GM19455 (cell line): Measurements from ENCODE around the gene AMN.
A peak's percentile ranks its signal among the peaks of the same experiment; 100 is the strongest.

ENCODE experiments used
- ATAC-seq: cut with Tn5 transposase; IDR thresholded peaks from one replicate; pipeline ENCODE4 v1.9.1; 2021; ENCODE audit not compliant: unreplicated experiment

The AMN gene

GRCh38 chr14:102927878-102928411, 5.5 kb downstream of the AMN start:
- peak; percentile 19 for ATAC-seq

GRCh38 chr14:102928412-102929240, 6.2 kb downstream of the AMN start:
- peak; percentile 61 for ATAC-seq

GRCh38 chr14:102929241-102930137, 7.0 kb downstream of the AMN start:
- no peak for ATAC-seq

- ATAC-seq, result no peak
Observed at GRCh38 chr14:102930138-102930752, 7.8 kb downstream of the AMN start.

GRCh38 chr14:102930753-102931579, 8.5 kb downstream of the AMN start:
- no peak for ATAC-seq

- no peak for ATAC-seq
Observed at GRCh38 chr14:102931580-102932285, 9.3 kb downstream of the AMN start.

GRCh38 chr14:102932484-102933248, 10.2 kb downstream of the AMN start:
- no peak for ATAC-seq

GRCh38 chr14:102933618-102934231, 11.3 kb downstream of the AMN start:
- ATAC-seq, result no peak

- no peak for ATAC-seq
Observed at GRCh38 chr14:102935756-102936155, 13.3 kb downstream of the AMN start.

- ATAC-seq, result no peak
Observed at GRCh38 chr14:102937331-102938175, 15.1 kb downstream of the AMN start.

- ATAC-seq, result no peak
Observed at GRCh38 chr14:102938191-102938590, 15.7 kb downstream of the AMN start.

- no peak for ATAC-seq
Observed at GRCh38 chr14:102939329-102939728, 16.9 kb downstream of the AMN start.

GRCh38 chr14:102939820-102940561, 17.5 kb downstream of the AMN start:
- no peak for ATAC-seq

GRCh38 chr14:102940729-102941362, 18.4 kb downstream of the AMN start:
- no peak for ATAC-seq

GRCh38 chr14:102941419-102942011, 19.1 kb downstream of the AMN start:
- no peak for ATAC-seq

- no peak for ATAC-seq
Observed at GRCh38 chr14:102942069-102942468, 19.6 kb downstream of the AMN start.
